ENCODE data around the gene TBC1D1.
"Not testable (repeated sequence)": the region's sequence is repeated elsewhere in the genome, so short reads cannot be mapped to it uniquely, and the experiment has no call there.

The TBC1D1 gene

DNA sequence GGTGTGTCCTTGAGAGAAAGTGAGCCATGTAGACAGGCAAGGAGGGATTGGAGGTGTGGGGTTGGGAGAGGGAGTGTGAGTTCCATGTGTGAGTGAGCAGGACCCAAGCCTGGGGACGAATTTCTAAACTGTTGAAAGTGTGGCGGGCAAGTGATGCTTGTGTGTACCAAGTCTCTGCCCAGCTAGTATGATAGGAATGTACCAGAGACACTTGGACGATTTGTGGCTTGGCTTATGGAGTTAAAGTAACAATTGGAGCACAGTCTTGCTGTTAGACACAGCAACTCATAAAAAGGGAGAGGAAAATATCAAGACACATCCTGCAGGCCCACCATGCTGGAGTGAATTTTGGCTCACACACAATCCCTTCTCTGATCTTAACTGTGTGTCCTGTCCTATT is 77.9 kb downstream of the TBC1D1 start:
- no peak for DNase-seq

DNA sequence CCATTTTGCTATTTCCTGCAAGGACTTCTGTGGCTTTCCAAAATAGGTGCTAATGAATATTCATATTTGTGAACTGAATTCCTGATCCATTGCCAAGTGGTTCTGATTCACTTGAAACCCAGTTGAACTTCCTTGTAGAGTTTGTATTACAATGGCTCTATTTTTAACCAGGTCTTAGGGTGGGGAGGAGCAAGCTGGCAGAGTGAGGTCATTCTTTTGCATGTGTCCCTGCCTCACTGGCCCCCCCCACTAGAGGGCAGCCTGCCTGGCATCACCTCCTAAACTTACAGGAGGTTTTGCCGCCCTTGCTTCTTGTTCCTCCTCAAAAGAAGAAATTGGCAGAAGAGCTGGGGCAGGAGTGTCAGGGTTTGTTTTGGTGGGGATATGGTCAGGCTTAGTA is 79.8 kb downstream of the TBC1D1 start:
- peak; percentile 70 for DNase-seq

DNA sequence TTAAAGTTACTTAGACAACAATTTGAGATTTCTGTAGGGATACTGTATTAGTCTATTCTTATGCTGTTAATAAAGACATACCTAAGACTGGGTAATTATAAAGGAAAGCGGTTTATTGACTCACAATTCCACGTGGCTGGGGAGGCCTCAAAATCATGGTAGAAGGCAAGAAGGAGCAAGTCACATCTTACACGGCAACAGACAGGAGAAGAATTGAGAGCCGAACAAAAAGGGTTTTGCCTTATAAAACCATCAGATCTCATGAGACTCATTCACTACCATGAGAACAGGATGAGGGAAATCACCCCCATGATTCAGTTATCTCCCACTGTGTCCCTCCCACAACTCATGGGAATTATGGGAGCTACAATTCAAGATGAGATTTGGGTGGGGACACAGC is 80.3 kb downstream of the TBC1D1 start:
- no peak for DNase-seq

DNA sequence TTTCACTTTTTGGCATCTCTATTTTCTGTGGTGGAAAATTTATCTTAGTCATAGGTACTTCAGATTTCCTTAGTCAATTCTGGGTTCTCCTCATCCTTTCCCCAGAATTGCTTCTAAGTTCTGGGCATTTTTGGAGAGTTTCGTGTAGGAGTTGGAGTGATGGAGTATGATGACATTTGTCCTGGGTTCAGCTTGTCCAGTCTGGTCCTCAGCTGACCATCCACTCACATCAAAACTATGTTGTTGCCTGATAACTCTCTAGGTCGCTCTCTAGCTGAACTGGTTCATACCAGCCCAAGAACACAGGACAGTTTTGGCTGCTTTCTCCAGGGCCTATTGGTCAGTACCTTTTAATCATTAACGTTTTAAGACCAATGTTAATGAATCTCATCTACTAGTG is 82.6 kb downstream of the TBC1D1 start:
- DNase-seq = no peak

DNA sequence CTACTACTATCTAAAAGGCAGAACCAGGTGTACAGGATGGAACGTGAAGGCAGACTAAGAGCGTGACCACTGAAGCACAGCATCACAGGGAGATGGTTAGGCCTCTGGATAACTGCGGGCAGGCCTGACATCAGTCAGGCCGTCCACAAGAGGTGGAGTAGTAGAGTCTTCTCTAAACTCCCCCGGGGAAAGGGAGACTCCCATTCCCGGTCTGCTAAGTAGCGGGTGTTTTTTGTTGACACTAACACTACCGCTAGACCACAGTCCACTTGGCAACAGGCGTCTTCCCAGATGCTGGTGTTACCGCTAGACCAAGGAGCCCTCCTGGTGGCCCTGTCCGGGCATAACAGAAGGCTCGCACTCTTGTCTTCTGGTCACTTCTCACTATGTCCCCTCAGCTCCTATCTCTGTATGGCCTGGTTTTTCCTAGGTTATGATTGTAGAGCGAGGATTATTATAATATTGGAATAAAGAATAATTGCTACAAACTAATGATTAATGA is 84.5 kb downstream of the TBC1D1 start:
- not testable (repeated sequence) for DNase-seq

DNA sequence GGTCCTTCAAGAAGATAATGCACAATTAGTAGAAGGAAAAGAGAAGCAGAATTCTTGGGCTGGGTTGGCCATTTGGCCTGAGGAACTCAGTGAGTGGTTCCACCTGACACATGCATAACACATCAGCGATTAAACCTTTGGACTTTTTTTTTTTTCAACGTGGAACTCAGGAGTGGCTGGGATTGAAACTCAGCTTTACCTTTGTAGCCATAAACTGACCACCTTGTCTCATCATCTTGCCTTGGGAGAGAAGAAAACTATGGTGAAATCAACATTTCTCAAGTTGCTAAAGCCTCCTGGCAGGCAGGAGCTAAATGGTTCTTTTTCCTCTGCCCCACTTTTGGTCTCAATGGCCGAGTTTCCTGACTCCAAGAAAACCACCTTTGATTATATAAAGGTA is 85.6 kb downstream of the TBC1D1 start:
- DNase-seq = no peak

DNA sequence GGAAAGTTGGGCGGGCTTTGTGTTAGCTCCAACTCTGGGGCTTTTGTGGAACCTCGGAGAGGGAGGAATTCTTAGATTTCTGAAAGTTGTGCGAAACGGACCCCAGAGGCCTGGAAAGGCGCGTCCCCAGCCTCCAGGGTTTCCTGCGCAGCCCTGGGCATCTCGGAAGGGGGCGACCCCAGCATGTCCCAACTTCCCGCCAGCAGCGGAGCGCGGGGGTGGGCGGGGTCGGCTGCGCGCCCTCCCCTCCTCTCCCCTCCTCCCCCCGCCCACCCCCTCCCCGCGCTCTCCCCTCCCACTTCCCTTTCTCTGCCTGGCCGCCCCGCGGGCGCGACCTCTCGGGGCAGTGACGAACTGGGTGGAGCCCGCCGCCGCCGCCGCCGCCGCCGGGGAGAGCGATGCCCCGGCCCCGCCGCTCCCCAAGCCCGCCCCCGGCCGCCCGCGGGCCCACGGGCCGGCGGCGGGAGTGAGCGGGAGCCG is 86.1 kb downstream of the TBC1D1 start:
- DNase-seq = peak; percentile 87

DNA sequence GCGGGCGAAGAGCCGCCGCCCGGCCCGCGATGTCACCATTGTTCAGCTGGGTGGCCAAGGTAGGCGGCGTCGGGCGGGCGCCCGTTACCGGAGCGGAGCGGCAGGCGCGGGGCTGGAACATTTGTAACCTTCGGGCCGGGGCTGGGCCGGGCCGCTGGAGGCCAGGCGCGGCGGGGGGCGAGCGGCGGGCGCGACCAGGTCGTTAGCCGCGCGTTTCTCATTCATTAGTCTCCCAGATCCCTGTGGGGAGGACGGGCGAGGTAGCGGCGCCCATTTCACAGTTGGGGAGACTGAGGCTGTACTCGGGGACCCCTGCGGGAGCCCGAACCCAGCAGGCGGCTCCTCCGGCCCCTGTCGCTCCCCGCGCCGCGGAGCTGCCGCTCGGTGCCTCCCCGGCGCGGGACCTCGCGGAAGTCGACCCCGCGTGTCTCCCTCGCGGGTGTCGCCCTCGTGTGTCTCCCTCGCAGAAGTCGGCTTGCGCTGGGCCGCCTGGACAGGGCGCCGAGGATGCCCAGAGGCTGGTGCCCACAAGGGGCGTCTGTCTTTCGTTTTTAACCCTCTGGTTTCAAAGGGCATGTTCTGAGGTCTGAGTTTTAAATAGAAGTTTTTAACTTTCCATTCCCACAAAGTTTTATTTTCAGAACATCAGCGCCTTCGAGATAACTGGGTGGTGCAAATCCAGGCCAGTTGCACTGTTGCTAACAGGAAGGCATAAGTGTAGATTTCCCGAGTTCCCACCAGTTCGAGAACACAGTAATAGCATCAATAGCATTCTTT is 86.8 kb downstream of the TBC1D1 start:
- peak; percentile 81 for DNase-seq

DNA sequence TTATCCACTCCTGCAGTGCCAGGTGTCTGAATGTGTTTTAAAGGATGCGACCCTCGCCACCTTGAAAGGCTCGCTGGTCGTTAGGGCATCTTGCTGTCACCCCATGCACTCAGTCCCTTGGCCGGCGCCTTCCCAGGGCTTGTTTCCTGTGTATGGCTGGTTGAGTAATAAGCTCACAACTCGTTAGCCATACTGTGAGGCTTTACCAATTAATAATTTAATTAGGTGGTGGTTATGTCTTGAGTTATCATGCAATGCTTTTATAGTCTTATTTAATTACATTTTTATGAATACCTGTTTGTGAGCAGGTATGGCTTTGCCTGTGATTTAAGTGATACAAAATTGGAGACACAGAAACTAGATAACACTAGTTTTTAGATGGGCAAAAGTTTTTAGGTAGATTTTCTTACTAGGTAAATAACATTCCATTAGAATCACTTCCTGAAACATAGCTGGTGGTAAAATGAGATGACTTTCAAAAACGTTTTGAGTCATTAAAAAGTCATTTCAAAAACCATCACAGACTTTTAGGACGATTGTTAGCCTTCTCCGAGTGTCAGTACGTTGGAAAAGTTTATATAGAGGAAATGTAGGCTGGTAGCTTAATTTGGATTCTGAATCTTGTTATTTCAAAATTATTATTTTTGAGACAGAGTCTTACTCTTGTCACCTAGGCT is 87.5 kb downstream of the TBC1D1 start:
- DNase-seq = no peak

DNA sequence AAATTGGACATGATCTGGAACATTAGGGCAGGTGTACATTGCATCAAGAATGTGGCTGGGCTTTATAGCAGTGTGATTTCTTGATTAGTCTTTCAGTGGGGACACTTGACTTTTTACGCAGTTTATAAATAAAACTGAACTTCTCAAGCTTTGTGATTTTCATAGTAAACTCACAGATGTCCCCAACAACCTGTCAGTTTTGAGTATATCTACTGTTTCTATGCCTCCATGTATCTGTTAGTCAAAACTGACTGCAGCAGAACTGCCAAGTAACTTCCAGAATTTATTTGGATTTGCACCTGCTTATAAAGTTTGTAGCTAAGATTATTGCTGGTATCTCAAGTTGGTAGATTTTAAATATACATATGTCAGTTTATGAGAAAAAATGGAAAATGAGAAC is 89.4 kb downstream of the TBC1D1 start:
- DNase-seq = no peak

DNA sequence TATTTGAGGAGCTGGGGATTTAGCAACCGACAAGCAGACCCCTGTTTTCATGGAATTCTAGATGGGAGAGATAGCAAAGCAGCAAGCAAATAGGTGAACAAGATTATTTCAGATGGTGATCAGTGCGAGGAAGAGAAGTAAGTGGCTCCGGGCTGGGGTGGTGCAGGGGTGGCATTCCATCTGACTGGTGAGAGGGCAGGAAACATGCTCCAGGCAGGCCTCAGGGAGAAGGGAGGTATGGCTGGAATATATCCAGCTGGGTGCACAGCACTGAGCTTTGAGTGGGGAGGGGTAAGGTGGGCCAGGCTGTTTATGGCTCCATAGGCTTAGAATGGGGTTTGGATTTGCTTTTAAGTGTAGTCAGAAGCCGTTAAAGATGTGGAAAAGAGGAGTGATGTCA is 90.5 kb downstream of the TBC1D1 start:
- no peak for DNase-seq

DNA sequence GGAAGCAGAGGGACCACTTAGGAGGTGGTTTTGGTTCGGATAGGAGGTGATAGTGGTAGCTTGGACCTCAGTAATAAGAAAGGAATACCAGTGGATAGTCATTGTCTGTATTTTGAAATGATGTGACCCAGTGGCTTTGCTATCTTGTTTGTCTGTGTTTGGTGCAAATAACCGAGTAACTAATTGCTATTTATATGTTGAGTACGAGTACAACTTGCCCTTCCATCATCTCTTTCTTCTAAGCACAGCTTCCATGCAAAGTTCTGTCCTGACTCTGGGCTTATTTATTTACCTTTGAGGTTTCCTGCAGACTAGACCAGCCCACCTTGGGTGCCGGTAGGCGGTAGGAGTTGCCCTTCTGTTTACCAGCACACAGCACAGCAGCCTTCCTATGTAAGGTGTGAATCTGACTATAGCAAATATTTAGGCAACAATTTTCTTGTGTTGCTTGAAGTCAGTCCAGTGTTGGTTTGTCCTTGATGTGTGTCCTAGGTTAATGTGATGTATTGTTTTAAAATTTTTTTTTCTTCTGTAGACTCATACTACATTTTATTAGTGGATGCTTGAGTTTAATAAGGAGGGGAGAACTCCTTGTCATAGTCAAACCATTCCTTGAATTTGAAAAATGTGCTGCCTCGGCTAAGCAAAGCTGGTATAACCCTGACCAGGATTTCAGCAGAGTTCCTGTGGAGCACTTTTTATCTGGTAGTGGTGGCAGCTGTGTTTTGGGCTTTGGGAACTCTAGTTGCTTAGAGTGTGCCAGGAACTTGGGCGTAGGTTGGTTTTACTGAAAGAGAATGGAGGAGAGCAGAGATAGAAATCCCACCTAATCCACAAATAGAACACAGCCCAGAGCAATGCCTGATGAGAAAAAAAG is 91.2 kb downstream of the TBC1D1 start:
- no peak for DNase-seq

DNA sequence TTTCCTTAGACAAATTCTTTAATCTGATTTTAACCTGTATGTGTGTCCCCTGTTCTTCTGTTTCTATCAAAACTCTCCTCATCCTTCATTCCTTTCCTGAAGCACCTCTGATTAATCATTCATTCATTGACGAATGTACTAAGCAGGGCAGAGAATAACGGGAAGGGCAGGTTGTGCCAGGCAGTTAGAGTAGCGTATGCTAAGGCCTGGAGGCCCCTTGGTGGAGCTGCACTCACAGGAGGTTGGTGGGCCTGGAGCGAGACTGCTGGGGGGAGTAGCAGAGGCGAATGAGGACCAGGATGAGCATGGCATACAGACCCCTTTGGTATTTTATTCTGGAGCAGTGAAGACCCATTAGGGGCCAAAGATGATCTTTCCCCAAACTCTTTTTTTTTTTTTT is 91.9 kb downstream of the TBC1D1 start:
- no peak for DNase-seq

DNA sequence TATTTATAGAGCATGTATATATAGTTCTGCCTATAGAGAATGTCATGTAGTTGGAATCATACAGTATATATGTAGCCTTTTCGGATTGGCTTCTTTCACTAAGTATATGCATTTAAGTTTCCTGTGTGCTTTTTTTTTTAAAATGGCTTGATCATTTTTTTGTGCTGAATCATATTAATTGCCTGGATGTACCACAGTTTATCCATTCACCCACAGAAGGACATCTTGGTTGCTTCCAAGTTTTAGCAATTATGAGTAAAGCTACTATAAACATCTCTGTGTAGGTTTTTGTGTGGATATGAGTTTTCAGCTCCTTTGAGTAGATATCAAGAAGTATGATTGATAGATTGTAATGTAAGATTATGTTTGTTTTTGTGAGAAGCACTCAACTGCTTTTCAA is 93.1 kb downstream of the TBC1D1 start:
- DNase-seq = no peak

DNA sequence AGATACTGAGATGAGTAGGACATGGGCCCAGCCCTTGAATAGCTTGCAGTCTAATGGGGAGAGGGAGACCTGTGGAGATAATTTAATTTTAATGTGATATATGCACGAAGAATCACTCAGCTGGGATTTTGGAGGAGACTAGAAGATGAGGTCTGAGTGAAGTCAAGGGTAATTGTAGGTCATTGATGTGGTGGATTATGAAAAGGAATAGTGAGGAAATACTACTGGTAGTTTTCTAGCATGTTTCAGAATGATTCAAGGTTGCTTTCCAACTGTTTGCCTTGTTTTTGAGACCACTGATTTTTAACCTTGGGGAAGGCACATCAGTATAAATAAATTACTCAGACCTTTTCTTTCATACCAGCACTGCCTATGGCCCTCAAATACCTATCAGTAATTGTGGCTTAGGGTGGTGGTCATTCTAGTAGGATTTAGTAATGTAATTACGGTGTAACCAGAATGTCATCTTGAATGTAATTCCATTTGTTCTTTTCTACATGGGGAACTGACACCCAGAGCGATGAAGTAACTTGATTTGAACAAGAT is 94.9 kb downstream of the TBC1D1 start:
- no peak for DNase-seq

DNA sequence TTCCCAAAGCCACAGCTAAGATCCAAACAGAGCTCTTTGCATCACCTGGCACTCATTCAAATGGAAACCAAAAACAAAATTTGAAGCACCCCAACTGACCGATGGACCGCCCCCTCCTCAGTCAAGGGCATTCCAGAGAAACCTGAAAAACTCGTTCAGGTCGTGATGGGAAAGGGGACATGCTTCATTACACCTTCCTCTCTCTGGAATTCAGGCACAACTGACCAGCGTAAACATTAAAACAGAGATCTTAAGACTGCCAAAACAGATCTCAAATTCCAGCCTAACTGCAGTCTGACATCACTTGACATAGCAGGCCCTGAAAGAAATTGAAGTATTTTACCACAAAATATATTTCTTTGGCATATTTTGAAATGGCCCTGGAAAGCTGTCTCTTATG is 97.8 kb downstream of the TBC1D1 start:
- DNase-seq = no peak

DNA sequence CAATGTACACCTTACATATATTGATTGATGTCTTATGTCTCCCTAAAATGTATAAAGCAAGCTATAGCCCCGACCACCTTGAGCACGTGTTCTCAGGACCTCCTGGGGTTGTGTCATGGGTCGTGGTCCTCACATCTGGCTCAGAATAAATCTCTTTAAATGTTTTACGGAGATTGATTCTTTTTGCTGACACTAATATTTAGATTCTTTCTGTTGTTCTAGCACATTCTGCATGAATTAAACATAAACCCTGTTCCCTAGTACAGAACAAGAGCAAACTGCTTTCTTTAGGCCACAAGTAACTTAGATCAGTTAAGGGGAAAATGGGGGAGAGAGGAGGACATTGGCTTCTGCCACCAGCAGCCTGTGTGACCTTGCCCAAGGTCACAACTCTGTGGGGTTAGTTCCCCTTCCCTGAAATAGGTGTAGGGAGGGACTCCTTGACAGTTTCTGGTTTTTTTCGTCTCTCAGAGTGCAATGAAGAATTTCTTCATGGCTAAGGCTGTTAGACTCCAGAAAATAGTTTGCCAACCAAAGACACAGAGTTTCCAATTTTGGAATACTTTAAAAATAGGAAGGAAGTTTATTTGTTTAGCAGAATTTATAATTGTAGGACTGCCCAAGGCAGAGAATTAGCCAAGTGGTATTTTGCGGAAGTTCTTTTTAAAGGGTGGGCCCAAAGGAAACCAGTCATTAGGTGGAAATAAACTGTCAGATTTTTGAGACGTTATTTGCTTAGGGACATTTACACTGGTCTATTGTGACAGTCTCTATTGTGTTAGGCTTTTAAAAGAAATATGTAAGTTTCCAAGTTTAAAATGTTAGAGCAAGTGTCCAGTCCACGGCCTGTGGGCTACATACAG is 98.7 kb downstream of the TBC1D1 start:
- DNase-seq = no peak

DNA sequence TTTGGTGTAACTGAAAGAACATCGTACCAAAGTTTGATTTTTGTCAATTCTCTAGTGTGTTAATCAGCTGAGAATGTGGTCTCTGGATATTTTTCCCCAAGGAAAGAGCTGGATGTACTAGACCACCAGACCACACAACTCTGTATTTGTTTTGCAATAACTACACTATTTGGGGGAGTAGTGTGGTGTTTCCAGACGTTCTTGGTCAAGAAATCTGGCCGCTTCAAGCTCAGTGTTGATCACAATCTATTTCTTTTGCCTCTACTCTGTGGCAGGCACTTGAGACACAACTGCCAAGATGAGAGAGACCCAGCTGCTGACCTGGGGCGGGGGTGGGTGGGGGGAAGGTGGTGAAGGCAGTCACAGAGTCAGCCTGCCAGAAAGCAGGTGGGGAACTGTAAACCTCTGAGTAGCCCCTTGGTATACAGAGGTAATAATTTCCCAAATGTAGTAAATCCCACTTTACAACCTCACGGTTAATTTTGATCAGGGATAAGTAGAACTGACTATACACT is 99.9 kb downstream of the TBC1D1 start:
- DNase-seq = no peak

DNA sequence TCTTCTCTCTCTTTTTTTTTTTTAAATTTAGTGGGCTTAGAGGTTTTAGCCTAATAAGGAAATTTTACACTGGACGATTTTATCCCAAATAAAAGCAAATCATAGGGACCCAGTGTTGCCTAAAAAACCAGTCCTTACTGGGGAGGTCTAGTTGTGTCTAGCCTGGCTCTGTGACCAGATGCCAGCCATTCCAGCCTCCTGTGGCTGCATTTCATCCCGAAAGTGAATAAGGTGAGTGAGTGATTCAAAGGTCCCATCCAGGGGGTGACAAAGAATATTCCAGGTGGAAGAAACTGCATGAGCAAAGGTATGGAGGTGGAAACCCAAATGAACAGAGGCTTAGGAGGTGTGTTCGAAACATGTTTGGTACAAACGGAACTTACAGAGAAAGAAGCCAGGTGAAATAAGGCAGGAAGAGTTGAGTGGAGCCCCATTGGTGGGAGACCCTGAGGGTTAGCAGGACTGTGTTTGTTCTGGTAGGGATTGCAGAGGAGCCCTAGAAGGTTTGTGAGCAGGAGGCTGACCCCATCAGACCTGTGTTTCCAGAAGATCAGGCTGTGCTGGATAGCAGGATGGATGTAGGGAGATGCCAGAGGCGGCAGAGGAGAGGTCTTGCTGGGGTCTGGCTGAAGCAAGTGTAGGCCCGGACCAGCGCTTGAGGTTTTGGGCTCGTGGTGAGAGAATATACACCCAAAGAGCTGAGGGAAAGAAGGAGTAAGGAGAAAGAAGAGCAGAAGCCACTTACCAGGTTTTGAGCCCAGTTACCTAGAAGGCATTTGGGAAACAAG is 100.9 kb downstream of the TBC1D1 start:
- DNase-seq = no peak

DNA sequence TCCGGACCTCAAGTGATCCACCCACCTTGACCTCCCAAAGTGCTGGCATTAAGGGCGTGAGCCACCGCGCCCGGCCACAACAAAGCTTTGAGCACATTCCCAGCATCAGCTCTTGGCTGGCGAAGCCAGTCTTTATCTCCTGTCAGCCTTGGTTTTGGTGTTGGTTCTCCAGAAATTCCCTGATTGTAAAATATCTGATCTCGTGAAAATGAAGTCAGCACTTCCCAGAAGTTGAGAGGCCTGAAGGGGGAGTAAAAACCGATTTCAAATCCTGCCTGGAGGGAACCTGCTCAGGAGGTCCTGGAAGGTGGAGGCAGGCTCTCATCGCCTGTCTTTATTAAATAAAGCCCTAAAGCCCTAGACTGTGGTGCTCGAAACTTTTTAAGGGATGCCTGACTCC is 102.9 kb downstream of the TBC1D1 start:
- DNase-seq = no peak

DNA sequence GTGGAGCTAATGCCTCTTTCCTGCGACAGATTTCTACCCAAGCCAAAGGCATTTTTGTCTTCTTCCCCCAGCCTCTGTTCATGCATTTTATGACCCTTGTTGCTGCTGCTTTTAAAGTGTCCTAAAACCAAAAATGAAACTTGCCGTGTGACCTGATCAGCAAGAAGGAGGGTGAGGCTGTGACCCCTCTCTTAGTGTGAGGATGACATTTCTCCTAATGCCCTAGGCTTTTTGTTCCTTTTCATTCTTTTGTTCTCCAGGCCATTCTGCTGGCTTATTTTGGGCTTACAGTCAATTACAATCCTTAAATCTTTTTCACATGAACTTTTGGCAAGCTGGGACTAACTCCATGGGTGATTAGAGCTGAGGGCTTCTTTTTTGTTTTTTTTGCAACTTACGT is 103.7 kb downstream of the TBC1D1 start:
- no peak for DNase-seq
